ENCODE measurements around the gene PROM1.

Gene PROM1

DNA sequence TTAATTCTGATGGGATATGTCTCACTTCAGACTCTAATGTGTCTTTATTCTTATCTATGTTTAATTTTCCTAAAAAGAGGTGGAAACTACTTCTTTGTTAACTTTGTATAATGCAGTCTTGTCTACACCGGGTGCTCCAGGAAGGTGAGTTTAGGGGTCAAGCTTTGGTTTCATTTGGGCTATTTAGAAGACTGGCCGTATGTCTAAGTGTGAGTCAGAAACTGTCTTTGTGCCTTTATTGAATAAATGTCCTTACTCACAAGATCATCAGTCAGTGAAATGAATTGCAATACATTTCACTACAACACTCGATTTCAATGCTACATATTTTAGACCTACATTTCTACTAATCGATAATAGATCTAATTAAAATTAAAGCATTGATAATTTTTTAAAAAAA, 56.2 kb downstream of the PROM1 start:
- no peak for DNase-seq

DNA sequence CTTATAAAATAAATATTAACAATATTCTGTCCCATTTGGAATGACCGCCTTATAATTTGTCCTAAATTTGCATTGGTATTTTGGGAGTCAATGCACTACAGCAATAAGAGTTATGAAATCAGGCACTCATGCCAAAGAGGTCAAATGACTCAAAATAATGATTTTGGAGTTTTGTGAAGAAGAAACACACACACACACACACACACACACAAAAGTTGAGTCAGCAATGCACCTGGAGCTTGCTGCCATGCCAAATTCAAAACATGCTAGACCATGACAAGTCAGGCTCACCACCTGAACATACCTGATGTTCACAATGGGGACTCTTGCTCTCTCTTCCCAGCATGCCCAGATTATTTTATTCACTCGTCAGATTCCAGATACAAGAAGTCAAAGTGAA, 56.7 kb downstream of the PROM1 start:
- DNase-seq: no peak

DNA sequence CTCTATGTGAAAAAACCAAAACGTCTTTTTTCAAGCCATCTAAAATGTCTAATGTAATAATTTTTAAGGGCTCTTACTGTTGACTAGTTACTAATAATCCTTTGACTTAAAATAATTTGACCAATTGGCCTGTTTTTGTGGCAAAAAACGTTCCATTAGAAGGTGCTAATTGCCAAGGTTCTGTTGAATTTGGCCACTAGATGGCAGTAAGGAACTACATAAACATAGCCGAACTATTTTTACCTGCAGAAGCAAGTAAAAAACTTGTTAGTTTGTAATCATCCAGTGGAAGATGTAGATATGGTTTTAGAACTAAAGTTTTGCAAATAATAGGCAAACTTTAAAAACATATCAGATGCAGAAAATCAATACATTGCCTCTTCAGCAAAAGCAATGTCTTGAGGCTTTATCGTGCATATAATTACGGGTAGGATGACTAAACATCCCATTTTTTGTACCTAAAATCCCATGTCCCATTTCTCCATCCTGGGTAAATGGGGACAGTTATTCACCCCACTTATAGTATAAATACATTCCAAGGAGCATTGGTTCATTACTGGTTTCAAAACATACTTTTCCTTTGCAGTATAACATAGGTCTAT, 57.6 kb downstream of the PROM1 start:
- peak in 3 of 56 donors; percentile 3 to 69 (median 42) for DNase-seq

DNA sequence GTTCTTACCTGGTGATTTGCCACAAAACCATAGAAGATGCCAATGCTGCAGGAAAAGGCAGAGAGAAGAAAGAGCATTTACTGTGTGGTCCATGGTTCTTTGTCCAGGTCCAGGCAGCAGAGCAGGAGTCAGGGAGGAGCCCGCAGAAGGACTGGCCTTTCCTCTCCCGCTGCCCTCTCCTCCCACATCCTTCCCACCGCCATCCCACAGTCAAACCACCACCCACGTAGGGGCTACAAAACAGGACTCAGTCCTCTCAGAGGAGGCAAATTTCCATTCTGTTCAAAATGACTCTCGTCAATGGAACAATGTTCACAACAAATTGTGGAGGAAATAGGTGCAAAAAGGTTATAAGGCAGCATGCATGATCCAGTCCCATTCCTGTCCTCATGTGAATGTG, 58.6 kb downstream of the PROM1 start:
- no peak for DNase-seq

DNA sequence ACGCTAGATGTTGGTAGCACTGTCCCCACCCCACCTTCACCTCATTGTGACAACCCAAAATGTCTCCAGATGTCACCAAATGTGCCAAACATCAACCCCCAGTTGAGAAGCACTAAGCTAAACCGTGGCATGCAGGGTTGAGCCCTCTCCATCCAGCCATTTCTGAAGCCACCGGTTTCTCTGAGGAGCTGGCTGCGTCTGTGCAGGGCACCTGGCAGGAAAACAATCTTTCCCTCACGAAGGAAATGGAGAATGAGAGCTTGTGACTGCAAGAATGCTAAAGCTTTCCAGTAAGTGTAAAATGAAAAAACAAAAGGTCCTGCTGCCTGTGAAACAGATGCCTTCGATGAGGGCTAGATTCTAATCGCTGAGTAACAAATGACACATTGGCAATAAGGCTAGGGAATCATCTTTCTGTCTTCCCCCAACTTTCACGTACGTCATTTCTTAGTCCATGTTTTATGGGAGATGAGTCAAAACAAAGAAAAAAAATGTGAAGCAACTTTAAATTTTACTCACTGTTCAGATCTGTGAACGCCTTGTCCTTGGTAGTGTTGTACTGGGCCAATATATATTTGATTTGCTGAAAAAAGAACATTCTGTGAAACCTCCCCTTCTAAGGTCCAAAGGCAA, 59.9 kb downstream of the PROM1 start:
- no peak for DNase-seq

DNA sequence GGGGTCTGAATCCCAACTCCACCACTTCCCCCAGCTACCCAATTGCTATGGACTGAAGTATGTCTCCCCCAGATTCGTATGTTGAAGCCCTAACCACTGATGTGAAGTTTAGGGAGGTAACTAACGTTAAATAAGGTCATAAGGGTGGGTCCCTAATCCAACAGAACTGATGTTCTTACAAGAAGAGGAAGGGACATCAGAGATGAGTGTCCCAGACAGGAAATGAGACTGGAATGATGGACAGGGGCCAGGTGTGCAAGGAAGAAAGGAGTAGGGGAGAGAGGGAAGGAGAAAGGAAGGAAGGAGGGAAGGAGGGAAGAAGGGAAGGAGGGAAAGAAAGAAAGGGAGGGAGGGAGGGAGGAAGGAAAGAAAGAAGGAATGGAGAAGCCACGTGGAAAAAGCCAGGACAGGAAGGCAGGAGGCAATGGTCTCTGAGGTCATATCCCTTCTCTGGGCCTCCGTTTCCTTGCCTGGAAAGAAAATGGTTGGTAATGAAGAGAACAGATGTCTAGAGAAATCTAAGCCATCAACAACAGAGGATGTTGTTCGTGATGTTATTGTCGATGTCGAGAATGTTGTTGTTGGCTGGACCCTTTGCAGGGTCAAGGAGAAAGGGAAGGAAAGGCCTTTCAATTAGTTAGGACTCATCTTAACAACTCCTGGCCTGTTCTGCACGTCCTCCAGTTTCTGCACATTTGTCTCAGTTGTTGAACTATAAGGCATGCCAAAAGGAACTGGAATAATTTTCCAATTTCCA, 61.8 kb downstream of the PROM1 start:
- no peak for DNase-seq

DNA sequence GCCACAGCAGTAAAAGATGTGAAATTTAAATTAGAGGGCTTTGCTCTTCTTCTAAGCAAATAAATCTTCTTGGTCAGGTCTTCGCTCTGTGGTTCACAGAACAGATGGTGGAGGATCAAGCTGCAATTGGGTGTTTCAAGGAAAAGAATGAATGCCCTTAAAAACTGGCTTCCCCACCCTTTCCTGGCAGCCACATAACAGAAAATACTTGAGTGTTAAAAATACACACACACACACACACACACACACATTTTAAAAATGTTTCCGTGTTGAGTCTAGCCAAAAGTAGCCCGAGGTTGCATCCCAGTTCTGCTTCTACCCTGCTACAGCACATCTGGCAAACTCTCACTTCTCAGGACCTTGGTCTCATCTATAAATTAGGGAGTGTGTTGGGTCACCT, 64.2 kb downstream of the PROM1 start:
- no peak for DNase-seq

DNA sequence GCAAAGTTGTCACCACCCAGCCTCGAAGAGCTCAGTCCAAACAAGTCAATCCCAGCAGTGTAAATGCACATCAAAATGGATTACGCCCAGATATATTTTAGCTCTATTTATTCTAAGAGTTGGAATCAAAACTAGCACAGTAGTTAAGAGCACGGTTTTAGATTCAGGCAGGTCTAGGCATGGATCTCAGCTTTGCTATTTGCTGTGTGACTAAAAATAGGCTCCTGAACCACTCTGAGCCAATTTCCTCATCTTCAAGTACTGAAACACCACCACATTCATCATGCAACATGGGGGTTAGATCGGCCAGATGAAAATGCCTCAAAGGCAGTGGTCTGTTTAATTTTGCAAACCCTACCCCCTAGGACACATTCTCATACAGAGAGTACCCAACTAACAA, 65.0 kb downstream of the PROM1 start:
- no peak for DNase-seq

DNA sequence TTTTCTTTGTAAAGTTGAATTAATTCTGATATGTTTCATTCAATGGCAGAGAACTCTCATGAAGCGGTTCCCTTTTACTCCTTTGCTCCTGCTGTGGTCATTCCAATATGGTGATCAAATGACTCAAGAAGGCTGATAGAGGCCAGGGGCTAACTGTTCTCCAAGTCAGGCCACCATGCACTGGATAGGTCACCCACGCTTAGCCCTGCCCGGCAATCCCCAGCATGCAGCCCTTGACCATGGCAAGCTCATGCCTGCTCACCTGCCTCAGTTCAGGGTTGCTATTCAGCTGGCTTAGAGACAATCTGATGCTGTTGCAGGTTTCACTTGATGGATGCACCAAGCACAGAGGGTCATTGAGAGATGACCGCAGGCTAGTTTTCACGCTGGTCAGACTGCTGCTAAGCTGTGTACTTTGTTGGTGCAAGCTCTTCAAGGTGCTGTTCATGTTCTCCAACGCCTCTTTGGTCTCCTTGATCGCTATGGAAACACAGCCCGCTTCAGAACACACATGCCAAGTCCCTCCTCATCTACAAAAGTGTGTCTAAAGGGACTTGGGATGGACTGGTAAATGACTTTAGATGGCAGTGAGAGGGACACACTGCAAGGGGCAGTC, 65.7 kb downstream of the PROM1 start:
- no peak for DNase-seq

DNA sequence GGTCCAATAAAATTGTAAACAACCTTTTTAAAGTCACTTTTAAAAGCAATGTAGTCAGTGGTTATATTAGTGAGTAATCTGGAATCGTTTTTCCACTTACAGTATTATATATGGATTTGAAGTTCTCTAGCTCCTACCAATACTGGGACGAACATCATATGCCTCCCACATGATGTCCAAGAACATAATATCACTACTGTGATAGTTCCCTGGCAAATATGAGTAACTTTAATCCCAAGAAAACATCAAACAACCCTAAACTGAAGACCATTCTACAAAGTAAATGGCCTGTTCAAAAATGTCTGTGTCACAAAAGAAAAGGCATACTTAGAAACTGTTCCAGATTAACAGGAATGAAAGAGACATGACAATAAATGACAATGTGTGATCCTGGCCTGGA, 67.3 kb downstream of the PROM1 start:
- DNase-seq: no peak

DNA sequence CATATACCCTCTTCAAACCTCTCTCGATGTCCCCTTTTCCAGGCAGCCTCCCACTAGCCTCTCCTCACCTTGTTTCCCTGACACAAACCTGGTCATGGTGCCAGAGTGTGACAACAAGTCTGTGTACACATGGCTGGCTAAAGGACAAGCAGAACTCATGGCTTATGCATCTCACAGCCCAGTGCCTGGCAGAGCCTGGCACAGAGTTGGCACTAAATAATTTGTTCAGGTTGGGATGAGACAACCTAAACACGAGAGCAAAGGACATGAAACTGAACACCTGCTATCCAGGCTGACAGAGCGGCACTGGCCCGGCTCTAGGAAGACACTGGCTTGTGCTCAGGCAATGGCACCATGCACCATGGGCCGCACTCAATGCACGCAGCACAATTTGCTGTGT, 72.7 kb downstream of the PROM1 start:
- DNase-seq: no peak

DNA sequence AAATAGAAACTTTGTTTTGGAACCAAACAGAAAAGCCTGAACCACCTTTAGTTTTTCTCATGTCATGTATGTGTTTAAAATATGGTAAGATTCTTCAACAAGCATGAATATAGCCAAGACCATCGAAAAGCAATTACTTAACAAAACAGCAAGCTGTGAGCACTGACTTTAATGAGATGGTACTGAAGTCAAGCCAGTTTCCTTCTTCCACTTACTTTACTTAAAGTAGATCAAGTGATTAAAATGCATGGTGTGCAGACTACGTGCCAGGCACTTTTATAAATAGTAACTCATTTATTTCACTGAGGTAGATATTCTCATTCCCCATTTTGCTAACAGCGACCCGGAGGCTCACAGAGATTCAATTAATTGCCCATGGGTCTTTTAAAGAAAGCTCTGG, 74.7 kb downstream of the PROM1 start:
- DNase-seq: no peak

DNA sequence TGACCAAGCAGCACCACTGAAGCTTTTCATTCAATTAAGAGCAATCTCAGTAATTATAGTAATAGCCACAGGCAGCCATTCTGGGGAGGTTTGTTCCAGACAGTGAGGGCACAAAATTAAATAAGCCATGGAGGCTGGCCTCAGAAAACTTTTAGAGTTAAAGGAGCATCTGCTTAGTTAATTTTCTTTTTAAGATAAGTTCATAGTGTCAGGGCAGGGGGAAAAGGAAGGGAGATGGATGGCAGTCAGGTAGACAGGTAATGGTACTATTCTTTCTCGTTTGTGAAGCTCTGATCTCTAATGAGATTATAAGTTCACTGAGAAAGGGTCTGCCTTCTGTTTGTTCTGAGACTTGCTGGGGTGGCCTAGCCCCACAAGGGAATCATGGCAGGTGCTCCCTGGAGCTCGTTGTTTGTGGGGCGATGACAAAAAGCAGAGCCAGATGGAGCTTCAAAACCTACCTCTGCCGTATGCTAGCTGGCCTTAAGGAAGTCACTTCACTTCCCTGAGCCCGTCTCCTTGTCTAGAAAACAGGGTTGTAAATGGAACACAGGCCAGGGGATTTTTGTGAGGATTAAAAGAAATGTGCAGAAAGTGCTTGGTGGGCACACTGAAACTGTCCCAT, 76.2 kb downstream of the PROM1 start:
- DNase-seq: no peak

DNA sequence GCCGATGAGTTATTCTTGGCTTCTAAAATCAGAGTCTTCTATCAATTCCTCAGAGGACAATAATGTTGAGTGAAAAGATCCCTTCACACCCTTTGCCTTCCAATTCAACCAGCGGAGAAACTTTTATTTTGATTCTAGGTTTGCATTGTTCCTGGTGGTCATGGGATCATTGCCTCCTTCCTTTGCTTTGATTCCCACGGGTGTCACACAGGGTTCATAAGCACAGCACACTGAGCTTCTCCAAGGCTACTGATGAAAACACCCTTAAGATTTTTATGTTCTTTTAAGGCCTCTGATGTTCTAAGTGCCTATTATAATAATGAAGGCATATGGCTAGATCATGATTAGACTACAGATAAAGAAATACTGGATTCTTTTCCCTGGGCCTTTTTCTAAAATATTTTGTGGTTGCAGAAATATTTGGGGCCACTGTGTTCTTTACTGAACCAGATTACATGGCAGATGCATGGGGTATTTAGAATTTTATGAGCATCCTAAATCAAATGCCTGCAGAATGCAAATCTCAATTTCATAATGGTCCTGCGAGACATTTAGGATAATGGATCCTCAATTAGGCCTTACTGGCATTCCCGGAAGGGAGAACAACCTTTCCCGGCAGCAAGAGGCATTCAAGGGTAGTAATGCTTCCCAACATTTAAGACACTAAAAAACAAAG, 76.9 kb downstream of the PROM1 start:
- no peak for DNase-seq

DNA sequence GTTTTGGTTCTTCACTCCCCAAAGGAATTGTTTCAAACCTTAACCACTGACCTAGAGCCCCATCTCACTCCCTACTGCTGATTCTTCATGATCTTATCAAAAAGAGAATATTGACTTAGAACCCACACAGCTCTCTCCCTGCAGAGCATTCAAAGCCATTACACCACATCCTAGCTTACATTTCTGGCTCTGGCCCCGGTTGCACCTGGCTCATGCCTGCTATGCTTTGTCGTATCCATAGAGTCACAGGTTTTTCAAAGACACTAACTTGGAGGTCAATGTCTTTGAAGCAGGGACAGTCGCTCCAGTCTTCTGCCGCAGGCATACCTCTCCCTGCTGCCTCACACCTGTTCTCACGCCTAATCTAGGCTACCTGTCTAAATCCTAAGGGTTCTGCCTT, 78.1 kb downstream of the PROM1 start:
- DNase-seq: no peak

DNA sequence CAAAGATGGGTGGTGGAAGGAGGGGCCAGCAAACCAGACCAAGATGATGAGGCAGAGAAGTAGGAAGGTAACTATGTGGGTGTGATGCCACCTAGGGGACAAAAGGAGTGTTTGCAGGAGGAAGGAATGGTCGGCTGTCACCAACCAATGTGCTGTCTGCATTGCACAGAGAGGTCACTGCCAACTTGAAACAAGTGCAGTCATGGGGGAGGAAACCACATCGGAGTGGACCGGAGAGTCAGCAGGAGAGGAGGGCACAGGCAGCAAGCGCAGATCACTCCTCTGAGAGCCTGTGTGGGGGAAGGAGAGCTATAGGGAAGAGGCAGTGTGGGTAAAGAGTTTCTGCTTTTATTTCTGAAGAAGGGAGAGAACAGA, 82.4 kb downstream of the PROM1 start:
- DNase-seq: peak in 50 of 56 donors; percentile 4 to 80 (median 40)

DNA sequence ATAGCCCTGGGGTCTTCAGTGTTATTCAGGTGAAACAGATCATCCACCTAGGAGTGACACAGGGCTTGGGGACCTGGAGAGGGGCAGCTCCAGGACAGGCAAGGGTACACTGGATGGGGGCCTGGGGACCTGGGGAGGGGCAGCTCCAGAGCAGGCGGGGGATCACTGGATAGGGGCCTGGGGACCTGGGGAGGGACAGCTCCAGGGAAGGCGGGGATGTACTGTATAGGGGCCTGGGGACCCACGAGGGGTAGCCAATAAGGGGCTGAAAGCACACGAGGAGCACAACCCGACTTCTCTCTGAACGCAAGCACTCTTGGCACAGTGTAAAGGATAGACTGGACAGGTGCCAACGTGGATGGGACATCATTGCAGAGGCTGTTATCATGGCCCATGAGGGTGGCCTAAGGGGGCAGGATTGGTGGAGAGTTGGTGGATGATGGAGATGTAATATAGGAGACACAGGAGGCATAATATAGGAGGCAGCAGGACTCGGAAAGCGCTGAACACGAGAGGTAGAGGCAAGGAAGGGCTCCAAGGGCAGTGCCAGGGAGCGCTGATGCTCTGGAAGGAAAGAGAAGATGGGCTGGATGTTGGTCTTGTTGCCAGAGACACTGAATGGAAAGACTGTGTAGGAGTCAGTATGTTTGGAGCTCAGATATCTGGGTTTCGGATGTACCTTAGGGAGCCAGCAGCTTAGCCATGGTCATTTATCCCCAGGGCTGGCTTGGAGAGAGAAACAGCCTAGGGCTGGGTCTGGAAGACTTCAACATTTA, 82.9 kb downstream of the PROM1 start:
- no peak for DNase-seq

DNA sequence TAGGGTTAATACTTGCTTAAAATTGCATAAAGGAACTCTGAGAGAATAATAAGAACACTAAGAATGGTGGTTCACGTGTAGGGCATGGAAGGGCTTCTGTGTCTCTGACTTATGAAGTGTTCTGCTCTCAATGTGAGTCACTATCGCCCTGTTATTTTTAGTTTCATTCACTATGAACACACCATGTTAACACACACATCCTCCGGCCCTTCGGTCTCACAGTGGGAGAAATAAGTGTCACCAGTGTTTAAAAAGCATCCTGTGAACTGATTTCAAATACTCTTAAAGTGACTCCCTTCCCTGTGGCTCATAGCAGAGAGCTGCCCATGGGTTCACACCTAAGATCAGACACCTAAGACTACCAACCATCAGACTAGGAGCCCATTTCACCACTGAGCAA, 87.0 kb downstream of the PROM1 start:
- no peak for DNase-seq

DNA sequence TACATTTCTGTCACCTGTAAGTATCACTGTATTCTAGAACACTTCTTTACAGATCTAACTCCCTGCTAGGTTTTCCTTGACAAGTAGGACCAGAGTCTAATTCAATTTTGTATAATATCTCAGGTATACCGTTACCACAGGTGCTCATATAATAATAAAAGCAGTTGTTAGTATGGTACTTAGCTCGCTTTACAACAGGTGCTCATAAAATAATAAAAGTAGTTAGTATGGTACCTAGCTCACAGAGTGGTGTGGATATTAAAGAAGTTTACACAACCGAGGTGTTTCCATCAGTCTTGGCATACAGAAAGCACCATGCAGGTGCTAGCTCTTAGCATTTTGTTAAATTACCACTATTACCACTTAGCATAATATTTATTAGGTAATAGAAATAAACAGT, 88.0 kb downstream of the PROM1 start:
- DNase-seq: no peak

DNA sequence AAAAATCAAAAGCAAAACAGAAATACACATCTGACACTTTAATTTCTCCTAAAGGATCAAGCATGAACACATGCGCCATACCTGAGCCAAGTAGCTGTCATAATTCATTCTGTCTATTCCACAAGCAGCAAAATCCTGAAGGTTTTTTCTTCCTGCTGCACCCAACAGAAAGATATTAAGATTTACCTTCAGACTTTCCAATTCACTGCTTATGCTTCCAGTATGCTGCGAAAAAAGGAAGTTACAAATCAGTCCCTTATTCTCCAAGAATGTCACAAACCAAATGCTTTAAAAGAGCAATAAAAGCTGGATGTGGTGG, 91.7 kb downstream of the PROM1 start:
- no peak for DNase-seq
